Breast epithelium (tissue), 4 donors: ENCODE results near the gene UMODL1. TPM values are rescaled to one million over a fixed set of nuclear protein-coding genes. Genes with fewer than 3 reads are reported as not detected.

Source experiments
- DNase-seq, 2 donors: peaks; one replicate each; pipeline ENCODE4 v3.0.0-alpha.2; 2019; ENCODE audit warnings: low spot score in 2 of 2
- H3K27ac ChIP-seq, 2 donors: fragments of 200-600 bp; sonication (generic) in 1 of 2; one replicate each; pipeline ENCODE4 v1.5.1; 2016 to 2019; ENCODE audit warnings: mild to moderate bottlenecking in 1 of 2
- H3K27me3 ChIP-seq, 2 donors: fragments of 200-600 bp; sonication (generic) in 1 of 2; one replicate each; pipeline versions ENCODE4 v1.5.1 to v1.6.0; 2017 to 2019; ENCODE audit warnings: control low read depth in 1 of 2, mild to moderate bottlenecking in 1 of 2
- H3K36me3 ChIP-seq: fragments of 200-600 bp; one replicate; pipeline ENCODE4 v1.5.1; 2019
- H3K4me1 ChIP-seq, 2 donors: fragments of 200-600 bp; sonication (generic); one replicate each; pipeline ENCODE4 v1.5.1; 2016 to 2019; ENCODE audit warnings: control low read depth in 1 of 2
- H3K4me3 ChIP-seq, 3 donors: fragments of 200-600 bp; sonication (generic); 1 replicate in 2 of 3; 2 replicates in 1 of 3; pipeline ENCODE4 v1.5.1; 2016 to 2019; ENCODE audit warnings: mild to moderate bottlenecking in 3 of 3, moderate library complexity in 2 of 3
- H3K9me3 ChIP-seq, 2 donors: fragments of 200-600 bp; sonication (generic) in 1 of 2; one replicate each; pipeline ENCODE4 v1.5.1; 2016 to 2019; ENCODE audit warnings: control low read depth in 1 of 2
- POLR2A ChIP-seq: fragments of 450-650 bp; IDR thresholded peaks from one replicate; pipeline ENCODE4 v1.6.1; 2016; ENCODE audit warnings: antibody characterized with exemption, mild to moderate bottlenecking, moderate library complexity
- POLR2AphosphoS5 ChIP-seq, 3 donors: sonication (generic); formaldehyde crosslinking; IDR thresholded peaks; one replicate each; pipeline ENCODE4 v1.6.1; 2017; ENCODE audit warnings: antibody characterized with exemption in 3 of 3
- intact Hi-C: fragments of 100-400 bp; cut with DNase I; formaldehyde crosslinking; loops from one replicate; pipeline ENCODE4 v1.15.1; 2023; ENCODE audit warnings: low total_unique reads
- total RNA-seq, 3 donors: library from RNA; depleted of rRNA; stranded (reverse); fragments of >200 nt; gene quantifications; one replicate each; pipeline ENCODE4 v1.1.0, GENCODE V29; 2016
- TF ChIP-seq, protein P1 (sequence below), 3 donors: fragments of 450-650 bp; IDR thresholded peaks; one replicate each; pipeline ENCODE4 v1.5.1; 2016 to 2017; ENCODE audit warnings: antibody characterized with exemption in 3 of 3, mild to moderate bottlenecking in 3 of 3, moderate library complexity in 3 of 3

Gene UMODL1
- total RNA-seq, 3 donors from 2014 or later = not detected

DNA sequence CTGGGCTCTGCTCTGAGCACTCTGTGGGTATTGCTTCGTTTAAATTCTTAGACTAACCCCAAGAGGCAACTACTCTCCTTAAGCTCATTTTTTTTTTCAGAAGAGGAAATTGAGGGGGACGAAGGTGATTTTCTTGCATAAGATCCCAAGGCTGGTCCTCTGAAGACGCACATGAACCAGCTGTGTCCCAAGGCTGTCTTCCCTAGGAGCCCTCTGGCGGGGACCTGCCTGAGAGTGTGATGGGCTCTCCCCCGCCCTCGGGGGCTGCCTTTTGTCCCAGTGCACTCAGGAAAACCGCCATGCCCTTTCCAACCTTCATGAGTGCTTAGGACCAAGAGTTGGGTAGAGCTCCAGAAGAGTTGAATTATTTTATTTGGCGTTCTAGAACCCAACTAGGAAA is 21.7 kb downstream of the UMODL1 start:
- Histone ChIP-seq H3K9me3 (peaks cover 0 to 4% of the 10 kb centered on the region in 2 donors), H3K27ac (no peak overlapping the region), H3K36me3 (no peaks in the 10 kb centered on the region), H3K27me3 (no peaks in the 10 kb centered on the region), H3K4me3 (no peak overlapping the region), H3K4me1 (no peaks in the 10 kb centered on the region)
- DNase-seq = no peak
- TF ChIP-seq, protein P1, sequence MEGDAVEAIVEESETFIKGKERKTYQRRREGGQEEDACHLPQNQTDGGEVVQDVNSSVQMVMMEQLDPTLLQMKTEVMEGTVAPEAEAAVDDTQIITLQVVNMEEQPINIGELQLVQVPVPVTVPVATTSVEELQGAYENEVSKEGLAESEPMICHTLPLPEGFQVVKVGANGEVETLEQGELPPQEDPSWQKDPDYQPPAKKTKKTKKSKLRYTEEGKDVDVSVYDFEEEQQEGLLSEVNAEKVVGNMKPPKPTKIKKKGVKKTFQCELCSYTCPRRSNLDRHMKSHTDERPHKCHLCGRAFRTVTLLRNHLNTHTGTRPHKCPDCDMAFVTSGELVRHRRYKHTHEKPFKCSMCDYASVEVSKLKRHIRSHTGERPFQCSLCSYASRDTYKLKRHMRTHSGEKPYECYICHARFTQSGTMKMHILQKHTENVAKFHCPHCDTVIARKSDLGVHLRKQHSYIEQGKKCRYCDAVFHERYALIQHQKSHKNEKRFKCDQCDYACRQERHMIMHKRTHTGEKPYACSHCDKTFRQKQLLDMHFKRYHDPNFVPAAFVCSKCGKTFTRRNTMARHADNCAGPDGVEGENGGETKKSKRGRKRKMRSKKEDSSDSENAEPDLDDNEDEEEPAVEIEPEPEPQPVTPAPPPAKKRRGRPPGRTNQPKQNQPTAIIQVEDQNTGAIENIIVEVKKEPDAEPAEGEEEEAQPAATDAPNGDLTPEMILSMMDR (IDR thresholded peaks at IDR 0.05) = no peak
- TF ChIP-seq POLR2AphosphoS5 (IDR thresholded peaks at IDR 0.05) = no peak
- no peak for TF ChIP-seq POLR2A
- intact Hi-C loops = loop anchor here (1.0 kb wide), 1 partner anchor 28 kb away; no protein-coding TSS in a partner anchor

DNA sequence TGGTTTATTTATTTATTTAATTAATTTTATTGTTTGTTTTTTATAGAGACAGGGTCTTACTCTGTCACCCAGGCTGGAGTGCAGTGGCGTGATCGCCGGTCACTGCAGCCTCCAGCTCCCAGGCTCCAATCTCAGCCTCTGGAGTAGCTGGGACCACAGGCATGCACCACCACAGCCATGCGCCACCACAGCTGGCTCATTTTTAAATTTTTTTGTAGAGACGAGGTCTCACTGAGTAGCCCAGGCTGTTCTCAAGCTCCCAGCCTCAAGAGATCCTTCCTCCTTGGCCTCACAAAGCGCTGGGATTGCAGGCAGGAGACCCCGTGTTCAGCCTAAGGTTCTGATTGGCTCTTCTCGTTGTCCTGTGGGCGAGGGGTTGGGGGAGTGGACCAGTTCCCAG is 22.1 kb downstream of the UMODL1 start:
- no peak overlapping the region for H3K4me3 ChIP-seq
- no peaks in the 10 kb centered on the region for H3K4me1 ChIP-seq
- no peak for DNase-seq
- H3K36me3 ChIP-seq = no peaks in the 10 kb centered on the region
- H3K27me3 ChIP-seq = no peaks in the 10 kb centered on the region
- peak overlapping the region; percentile 79 to 80 for H3K27ac ChIP-seq
- peaks cover 0 to 4% of the 10 kb centered on the region in 2 donors for H3K9me3 ChIP-seq
- intact Hi-C loops = loop anchor here (1.0 kb wide), 1 partner anchor 27 kb away; no protein-coding TSS in a partner anchor
- TF ChIP-seq, protein P1 (IDR thresholded peaks at IDR 0.05) = no peak
- TF ChIP-seq POLR2A (no peak), POLR2AphosphoS5 (IDR thresholded peaks at IDR 0.05) (no peak)

DNA sequence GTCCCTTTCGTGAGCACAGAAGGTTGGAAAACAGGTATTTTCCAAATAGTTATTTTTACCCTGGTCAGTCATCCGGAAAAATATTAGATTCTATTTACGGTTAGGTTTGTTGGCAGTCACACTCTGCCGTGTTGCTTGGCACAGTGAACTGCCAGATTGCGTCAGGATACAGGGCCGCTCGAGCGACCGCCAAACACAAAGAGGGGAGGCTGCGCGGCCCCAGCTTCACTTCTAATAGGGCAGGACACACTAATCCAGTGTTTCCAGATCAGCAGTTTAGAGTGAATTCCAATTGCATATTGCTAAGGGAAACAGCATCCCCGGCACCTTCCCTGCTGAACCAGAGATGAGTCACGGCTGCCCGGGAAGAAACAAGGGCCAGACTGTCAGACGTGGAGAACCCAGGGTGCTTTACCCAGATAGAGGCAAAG is 22.9 kb downstream of the UMODL1 start:
- Histone ChIP-seq H3K36me3 (no peaks in the 10 kb centered on the region), H3K4me3 (peak overlapping the region in 1 of 3 donors; percentile 20), H3K27me3 (no peaks in the 10 kb centered on the region), H3K9me3 (peaks cover 0 to 4% of the 10 kb centered on the region in 2 donors), H3K4me1 (no peaks in the 10 kb centered on the region), H3K27ac (peak overlapping the region; percentile 79 to 80)
- peak in 1 of 2 donors; percentile 76 for DNase-seq
- intact Hi-C loops = loop anchor here (1.0 kb wide), 1 partner anchor 26 kb away; no protein-coding TSS in a partner anchor
- TF ChIP-seq POLR2AphosphoS5 (IDR thresholded peaks at IDR 0.05) = peak; percentile 9 to 28 (median 16)
- TF ChIP-seq, protein P1 (IDR thresholded peaks at IDR 0.05) = no peak

DNA sequence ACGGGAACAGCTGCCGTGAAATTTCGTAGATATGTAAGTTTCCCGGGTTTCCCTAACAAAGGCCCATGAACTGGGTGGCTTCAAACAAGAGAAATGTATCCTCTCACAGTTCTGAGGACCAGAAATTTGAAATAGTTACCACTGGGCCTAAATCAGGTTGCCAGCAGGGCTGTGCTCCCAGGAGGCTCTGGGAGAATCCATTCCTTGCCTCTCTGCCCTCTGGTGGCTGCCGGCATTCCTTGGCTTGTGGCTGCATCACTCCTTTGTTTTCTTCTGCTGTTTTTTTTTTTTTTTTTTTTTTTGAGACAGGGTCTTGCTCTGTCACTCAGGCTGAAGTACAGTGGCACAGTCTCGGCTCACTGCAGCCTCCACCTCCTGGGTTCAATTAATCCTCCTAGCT is 23.7 kb downstream of the UMODL1 start:
- Histone ChIP-seq H3K4me1 (no peaks in the 10 kb centered on the region), H3K27ac (peak overlapping the region; percentile 79 to 80), H3K36me3 (no peaks in the 10 kb centered on the region), H3K9me3 (peaks cover 0 to 4% of the 10 kb centered on the region in 2 donors), H3K4me3 (no peak overlapping the region), H3K27me3 (no peaks in the 10 kb centered on the region)
- DNase-seq = no peak
- TF ChIP-seq, protein P1 (IDR thresholded peaks at IDR 0.05) = no peak
- TF ChIP-seq POLR2A = no peak
- intact Hi-C loops = loop anchor here (5.0 kb wide), 1 partner anchor 208 kb away; no protein-coding TSS in a partner anchor

DNA sequence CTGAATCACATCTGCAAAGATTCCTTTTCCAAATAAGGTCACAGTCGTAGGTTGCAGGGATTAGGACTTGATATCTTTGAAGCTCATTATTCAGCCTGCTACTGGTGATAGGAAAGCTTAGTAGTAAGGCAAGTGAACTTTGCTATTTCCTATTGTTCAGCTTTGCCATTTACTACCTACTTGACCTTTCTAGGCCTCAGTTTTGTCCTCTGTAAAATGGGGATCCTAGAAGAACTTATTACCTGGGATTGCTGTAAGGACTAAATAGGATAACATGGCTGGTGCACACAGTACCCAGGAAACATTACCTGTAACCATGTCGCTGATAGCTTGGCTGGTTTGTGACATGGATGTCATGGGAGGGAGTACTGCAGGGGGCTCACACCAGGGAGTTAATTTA is 24.5 kb downstream of the UMODL1 start:
- intact Hi-C loops = loop anchor here (5.0 kb wide), 1 partner anchor 208 kb away; no protein-coding TSS in a partner anchor
- DNase-seq = no peak
- Histone ChIP-seq H3K36me3 (no peaks in the 10 kb centered on the region), H3K4me3 (no peak overlapping the region), H3K4me1 (no peaks in the 10 kb centered on the region), H3K27me3 (no peaks in the 10 kb centered on the region), H3K9me3 (peaks cover 0 to 4% of the 10 kb centered on the region in 2 donors), H3K27ac (no peak overlapping the region)
- TF ChIP-seq, protein P1 (IDR thresholded peaks at IDR 0.05) = no peak
- TF ChIP-seq POLR2AphosphoS5 (IDR thresholded peaks at IDR 0.05) (no peak), POLR2A (no peak)
